HG03025 (cell line): ENCODE measurements around the gene C1QTNF1.

Experiments
- ATAC-seq: cut with Tn5 transposase; IDR thresholded peaks from one replicate; pipeline ENCODE4 v1.9.1; 2021; ENCODE audit warnings: mild to moderate bottlenecking, moderate library complexity; ENCODE audit not compliant: unreplicated experiment, low FRiP score

The C1QTNF1 gene

GRCh38 chr17:79074649-79075445 is 50.9 kb downstream of the C1QTNF1 start, which contains the start of gene ENGASE:
ENGASE (plus strand) TSS chr17:79074824; CDS start chr17:79074945, 121 bp downstream.
- ATAC-seq: peak; percentile 88

DNA sequence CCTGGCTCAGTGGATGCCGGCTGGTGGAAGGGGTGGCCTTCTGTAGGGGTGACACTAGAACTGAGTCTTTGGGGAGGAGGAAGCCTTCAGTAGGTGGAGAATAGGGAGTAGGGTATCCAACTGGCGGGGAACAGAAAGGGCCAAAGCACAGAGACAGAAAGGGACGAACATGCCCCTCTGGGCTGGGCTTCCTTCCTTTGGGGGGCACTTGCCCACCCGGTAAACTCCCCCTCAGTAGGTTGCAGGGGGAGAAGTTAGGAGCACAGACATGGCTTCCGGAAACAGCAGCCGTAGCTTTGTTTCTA is 51.4 kb downstream of the C1QTNF1 start:
- peak; percentile 2 for ATAC-seq

DNA sequence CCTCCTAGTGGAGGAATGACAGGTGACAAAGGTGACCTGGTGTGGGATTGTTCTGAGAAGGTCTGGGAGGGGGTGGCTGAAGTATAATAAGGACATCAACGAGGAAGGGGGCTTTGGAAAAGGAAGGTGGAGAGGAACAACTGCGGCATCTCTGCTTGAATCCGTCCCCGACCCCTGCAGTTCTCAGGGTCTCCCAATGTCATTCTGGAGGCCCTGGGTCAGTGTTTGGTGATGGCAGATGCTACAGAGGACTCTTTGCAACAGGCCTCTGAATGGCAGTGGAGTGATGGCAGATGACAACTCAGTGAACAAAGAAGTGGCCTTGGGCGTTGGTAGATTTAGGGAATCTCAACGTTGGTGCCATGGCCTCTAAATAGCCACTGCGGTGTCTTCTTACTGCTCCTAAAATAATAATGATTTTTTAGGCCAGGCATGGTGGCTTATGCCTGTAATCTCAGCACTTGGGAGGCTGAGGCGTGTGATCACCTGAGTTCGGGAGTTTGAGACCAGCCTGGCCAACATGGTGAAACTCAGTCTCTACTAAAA is 52.0 kb downstream of the C1QTNF1 start:
- ATAC-seq: no peak

- no peak for ATAC-seq
Measured at GRCh38 chr17:79077587-79077986, 53.6 kb downstream of the C1QTNF1 start.

DNA sequence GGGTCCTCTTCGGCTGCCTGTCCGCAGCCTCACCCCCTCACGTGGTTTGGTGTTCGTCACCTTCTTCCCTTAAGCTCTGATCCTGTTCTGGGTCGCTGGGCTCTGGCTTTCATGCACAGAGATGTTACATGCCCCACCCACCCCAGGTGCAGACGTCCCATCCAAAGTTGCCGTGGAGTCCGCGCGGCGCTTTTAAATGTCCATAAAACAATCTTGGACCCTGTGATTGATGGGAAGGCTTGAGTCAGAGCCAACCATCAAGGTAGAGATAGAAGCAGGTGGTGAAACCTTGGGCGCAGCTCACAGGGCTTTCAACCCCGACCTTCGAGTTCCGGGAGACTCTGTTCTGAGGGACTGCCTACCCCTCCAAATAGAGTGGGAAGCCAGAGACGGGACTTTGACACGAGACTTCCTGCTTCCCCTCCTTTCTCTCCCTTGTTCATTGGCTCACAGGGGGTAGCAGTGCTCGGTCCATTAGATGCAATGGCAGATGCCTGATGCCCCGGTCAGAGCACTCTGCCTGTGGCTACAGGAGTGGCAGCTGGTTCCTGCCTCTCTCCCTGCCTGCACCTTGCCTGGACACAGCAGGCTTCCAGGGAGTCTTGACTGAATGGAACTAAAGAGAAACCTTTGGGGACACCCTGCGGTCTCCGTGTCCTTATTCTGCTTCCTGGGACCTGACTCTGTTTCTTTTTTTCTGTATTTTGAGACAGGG is 54.7 kb downstream of the C1QTNF1 start:
- ATAC-seq: no peak

DNA sequence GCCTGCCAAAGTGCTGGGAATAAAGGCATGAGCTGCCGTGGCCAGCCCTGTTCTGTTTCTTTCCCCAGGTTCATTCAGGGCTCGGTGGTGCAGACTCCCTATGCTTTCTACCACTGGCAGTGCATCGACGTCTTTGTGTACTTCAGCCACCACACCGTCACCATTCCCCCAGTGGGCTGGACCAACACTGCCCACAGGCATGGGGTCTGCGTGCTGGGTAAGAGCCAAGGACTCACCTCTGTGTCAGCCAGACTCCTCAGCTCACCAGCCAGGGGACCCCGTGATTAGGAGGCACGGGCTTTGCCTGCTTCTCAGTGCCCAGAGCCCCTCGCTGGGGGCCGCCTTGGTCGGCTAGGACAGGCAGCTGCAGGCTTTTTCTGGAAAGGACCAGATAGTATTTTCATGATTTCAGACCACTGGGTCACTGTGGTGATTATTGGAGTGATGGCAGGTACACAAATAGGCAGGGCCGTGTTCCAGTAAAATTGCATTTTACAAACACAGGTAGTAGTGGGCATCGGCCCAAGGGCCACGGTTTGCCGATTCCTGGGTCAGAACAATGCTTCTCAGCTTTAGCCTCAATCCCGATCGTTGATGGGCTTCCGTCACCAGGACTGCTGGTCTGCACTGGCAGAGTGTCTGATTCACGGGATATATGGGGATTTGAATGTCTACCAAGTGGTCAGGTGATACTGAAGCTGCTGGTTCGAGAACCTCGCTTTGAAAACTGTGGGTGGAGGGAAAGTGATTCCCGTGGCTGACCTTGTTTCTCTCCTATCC is 55.6 kb downstream of the C1QTNF1 start:
- ATAC-seq: no peak

DNA sequence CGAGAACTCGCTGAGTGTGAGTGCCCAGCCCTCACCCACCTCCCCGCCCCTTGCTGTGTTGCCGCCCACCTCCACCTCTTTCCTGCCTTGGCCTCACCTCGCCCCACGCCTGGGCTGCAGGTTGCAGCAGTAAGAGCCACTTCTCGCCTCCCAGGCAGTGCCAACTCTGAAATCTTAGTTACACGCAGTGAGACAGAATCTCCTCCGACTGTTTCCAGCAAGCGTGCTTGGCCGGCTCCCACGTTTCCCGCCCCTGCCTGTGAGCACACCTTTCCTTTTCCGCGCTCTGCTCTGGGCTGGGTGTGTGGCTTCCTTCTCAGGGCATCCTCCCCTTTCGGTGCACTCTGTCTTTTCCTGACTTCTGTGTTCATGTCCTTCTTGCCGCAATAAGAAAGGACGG is 56.4 kb downstream of the C1QTNF1 start:
- no peak for ATAC-seq

- no peak for ATAC-seq
Measured at GRCh38 chr17:79080761-79081290, 56.9 kb downstream of the C1QTNF1 start.

- no peak for ATAC-seq
Measured at GRCh38 chr17:79081571-79082276, 57.8 kb downstream of the C1QTNF1 start.

DNA sequence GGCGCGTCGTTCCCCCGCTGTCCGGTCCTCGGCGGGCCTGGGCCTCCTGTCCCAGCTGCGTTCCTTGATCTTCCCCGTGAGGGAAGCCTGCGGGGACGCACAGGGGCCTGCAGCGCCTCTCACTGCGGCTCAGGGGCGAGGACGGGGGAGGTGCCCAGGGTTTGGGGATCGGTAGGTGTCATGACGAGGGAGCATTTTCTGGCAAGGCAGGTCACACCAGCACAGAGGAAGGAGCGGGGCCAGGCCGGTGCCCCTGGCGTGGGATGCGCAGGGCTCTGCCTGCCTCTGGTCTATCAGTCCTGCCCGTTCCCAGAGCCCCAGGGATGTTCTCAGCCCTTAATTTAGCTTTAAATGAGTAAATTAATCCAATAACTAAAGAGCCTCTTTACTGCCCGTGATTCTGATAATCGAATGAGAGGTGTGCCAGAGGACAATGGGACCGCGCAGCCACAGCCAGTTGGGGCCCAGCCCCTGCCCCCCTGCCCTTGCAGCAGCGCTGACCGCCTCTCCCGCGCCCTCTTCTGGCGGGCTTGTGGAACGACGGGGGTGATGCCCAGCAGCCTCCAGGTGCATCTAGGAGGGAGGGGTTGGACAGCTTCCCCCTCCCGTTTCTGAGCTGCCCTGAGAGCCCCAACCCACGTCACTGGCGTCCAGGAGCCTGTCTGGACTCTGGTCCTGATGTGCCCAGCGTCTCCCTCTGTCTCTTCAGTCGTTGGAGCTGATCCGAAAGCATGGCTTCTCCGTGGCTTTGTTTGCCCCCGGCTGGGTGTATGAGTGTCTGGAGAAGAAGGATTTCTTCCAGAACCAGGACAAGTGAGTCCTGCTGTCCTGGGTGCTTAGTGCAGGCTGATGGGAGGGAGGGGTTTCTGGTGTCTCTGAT is 58.6 kb downstream of the C1QTNF1 start:
- ATAC-seq: no peak

DNA sequence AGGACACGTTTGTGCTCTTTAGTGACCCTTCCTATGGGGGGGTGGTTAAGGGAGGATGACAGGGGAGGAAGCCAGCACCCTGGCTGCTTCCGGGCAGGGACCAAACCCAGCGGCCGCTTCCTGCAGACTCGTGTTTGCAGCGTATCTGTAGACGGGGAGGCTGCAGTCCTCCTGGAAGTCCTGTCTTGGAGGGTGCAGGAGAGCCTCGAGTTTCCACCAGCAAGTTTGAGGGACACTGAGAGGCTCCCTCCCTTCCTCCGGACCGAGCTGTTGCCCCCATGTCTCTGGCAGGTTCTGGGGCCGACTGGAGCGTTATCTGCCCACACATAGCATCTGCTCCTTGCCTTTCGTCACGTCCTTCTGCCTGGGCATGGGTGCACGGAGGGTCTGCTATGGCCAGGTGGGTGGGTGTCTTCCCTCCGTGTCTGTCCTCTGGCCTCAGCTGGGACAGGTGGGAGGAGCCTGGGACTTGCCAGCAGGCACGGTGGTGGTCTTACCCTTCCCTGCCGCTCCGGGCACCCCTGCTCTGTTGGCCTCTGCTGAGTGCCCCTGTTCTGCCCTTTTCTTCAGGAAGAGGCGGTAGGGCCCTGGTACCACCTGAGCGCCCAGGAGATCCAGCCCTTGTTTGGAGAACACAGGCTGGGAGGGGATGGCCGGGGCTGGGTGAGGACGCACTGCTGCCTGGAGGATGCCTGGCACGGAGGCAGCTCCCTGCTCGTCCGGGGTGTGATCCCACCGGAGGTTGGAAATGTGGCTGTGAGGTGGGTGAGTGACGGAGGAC is 59.4 kb downstream of the C1QTNF1 start:
- no peak for ATAC-seq

DNA sequence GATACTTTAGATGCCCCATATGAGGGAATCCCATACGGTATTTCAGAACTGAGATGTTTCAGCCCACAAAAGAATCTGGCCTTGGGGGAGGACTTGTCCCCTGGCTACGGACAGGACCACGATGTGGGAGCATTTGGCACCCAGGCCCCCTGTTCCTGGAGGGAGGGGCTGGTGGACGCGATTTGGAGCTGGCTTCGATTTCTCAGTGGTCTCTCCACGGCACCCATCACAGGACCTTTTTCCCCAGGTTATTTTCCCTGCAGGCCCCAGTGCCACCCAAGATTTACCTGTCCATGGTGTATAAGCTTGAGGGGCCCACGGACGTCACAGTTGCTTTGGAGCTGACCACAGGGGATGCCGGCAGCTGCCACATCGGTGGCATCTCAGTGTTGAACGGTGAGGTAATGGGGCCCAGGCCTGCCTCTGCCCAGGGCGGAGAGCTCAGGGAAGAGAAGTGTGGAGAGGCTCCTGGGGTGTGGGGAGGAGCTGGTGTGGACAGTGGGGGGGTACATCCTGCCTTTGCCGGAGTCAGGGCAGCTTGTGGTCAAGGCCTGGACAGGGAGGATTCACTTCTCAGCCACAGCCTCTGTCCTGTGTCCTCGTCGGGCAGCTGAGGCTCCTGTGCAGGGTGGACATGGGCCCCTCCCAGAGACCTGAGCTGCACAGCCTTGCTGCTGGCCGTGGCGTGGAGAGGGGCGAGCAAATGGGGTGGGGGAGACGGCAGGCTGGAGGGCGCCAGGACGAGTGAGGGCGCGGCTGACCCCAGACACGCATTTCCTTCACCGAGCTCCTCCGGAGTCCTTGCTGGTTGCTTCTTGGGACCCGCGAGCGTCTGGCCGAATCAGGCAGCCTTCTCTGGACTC is 60.6 kb downstream of the C1QTNF1 start:
- no peak for ATAC-seq

DNA sequence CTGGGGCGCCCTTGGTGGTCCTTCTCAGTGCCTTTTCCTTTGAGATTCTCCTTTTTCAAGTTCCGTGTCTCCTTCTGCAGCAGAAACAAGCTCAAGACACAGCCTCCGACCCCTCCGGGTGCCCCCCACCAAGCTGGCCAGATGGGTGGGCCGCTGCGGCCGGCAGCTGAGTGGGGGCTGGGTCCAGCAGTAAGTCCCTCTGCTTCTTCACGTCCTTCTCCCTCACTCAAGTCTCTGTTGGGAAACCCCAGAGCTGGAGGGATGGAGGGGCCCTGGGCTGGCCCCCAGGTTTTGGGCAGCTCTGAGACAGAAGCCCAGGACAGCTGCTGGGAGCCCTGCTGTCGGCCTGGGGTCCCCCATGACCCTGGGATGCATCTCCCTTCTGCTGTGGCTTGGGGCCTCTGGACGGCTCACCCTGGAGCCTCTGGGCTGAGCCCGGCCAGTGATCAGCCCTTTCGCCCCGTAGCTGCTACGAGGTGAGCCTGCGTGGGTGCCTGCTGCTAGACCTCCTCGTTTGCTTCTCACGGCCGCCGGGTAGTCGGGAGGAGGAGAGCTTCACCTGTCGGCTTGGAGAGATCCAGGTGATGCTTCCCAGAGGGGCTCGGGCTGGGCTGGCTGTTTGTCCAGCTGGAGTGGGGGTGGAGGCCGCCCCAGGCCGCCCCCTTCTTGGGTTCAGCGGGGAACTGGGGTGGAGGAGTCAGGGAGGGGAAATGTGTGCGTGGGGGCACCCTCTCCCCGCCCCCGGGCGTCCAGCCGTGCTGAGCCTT is 61.4 kb downstream of the C1QTNF1 start:
- ATAC-seq: no peak

GRCh38 chr17:79085921-79086551 is 62.1 kb downstream of the C1QTNF1 start:
- ATAC-seq: no peak

DNA sequence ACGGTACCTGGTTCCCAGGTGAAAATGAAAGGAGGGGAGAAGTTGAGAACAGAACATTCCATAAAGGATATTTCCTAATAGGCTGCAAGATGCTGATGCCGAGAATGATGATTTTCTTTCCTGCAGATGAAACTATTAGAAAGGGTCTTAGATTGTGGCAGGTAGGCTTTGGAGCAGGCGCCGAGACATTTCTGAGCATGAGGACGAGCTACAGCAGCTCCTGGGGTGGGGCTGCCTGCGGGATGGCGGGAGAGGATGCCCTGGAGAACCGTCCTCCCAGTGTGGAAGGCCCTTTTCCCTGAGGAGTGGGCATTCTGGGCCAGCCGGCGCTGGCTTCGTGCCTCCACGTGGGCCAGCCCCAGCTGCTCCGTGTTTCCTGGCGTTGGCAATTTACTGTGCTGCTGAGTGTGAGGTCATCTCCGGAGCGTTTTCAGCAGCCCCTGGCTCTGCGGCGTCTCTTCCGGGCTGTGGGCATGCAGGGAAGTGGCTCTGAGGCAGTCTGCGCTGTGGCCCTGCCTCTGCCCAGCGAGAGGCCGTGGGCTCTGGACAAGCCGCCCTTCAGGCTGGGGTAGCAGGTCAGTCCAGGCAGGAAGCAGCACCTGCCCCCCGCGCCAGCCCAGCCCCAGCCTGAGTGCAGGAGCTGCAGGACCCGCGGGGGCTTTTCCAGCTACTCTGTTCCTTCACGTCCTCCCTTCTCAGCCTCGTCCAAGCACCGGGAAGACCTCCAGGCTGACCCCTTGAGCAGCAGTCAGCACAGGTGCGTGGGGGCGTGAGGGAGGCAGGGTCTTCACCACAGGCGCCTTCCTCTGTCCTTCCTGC is 62.8 kb downstream of the C1QTNF1 start:
- no peak for ATAC-seq
